ENCODE results near the gene KRT3.

Gene KRT3

GRCh38 chr12:52826611-52827498 lies 30.9 kb upstream of the KRT3 start:
- DNase-seq, result no peak

DNA sequence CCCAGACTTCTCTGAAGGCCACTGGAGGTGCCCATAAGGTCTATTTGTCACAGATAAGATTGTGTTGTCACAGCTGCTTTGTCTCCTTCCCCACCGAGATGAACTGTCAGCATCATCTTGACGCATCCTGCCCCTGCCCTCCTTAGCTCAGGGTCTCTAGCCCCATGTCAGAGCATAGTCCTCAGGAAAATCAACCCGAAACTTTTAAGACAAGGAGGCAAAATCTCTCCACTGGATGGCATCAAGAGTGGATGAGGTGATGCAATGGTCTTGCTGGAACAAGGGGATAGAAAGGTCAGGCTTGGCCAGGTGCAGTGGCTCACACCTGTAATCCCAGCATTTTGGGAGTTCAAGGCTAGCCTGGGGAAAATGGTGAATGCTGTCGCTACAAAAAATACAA lies 30.0 kb upstream of the KRT3 start:
- DNase-seq, result no peak

DNA sequence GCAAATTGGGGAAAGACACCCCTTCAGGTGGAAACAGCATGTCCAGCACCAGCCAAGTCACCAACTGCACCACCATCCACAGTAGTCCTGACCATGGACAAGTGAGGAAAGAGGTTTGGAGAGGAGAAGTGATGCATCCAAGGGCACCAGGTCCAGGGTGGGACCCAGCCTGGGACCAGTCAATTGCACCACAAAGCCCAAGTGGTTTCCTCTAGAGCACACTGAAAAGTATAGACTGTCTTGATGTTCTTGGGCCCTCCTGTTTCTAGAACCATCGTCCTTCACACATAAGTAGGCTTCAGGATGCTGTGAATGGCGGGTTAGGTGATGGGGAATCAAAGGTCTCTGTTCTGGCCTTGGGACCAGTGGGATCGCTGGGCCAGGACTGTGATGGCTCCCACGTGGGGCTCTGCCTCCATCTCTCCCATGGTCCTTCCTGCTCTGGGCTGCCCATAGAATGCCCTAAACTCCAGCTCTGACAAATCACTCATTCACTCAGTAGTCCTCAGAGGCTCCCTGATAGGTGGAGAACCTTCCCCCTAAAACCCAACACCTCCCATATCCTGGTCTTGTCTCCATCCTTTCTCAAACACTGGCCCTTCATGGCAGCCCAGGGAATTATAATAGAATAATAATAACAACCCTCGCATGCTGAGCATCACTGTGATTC lies 29.0 kb upstream of the KRT3 start:
- DNase-seq, result no peak

GRCh38 chr12:52823761-52824450 lies 28.0 kb upstream of the KRT3 start:
- DNase-seq, result no peak

DNA sequence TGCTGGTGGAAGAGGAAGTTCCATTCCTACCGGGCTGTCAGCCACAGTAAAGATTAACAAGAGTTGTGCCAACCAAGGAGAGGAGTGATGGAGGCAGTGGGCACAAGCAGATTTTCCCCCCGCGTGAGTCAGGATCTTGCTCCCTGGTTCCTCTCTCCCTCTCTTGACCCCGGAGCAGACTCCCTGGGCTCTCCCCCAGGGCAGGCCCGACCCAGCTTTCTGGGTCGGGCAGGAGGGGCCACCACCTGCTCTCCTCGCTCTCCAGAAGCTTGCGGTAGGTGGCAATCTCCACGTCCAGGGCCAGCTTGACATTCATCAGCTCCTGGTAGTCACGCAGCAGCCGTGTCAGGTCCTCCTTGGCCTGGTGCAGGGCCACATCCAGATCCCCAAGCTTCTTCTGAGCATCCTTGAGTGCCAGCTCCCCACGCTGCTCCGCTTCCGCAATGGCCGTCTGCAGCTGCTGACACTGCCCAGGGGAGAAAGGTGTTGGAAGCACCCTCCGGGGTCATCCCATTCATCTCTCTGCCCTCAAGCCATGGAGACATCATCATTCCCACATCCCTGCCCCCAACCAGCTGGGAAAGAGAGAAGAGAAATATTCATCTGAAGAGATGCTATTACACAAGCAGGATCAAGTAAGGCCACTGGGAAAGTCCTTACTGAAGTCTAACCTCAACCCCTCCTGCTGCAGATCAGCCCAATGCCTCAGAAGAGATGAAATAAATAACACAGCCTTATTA lies 27.0 kb upstream of the KRT3 start:
- no peak for DNase-seq

DNA sequence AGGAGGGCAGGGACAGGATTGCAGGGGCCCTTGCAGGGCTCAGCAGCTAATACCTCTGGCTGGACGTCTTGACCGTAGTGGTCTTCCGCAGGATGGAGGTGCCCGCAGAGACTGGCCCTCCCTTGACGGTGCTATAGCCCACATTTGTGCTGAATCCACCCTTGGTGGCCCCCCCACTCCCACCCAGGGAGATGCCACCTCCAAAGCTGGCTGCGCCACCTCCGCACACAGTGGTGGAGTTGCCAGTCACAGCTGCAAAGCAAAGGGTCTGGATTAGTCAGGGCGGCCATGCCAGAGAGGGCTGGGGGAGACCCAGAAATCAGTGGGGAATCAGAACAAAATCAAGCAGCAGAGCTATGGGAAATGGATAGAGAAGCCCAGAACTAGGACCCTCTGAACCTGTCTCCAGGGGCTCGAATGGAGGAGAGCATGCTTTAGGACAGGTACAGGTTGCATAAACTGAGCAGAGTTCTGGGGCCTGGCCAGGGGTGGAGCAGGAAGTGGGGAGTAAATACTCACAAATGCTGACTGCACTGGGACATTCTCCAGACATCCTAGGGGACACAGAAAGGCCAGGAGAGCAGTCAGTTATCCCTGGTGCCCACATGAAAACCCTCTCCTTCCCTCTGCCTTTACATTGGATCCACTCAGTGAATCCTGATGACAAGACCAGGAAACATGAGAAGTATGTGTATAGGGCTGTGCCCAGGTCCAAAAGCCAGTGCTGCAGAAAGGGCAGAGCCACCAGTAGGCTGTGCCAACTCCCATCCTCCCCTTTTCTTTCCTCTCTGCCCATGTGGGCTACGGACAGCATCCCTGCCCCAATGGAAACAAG lies 26.1 kb upstream of the KRT3 start:
- DNase-seq, result no peak

DNA sequence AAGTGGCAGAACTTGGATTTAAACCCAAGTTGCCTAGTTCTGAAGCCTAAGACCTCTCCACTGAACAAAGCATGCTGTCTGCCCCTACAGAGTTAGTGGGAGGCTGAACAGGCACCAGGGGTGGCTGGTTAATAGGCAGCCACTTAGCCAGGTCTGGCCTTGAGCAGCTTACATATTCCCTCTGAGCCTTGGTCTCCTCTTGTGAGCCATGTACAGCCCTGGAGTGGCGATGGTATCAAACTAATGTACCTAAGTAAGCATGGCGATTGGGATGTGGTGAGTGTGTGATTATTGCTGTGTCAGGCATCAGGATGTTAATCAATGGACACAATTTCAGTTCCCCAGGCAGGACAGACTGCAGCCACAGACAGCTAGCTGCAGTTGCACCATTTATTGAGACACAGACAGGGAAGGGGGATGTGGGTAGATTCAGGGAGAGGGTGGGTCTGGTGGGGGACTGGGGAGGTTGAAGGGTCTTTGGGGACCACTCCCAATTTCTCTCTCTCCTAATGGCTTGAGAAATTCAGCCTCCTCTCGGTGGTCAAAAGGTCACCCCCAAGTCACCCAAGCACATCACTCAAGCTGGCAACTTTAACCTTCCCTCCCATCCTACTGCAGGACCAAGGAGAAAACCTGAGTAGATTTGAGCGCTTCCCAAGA lies 25.3 kb upstream of the KRT3 start:
- no peak for DNase-seq

DNA sequence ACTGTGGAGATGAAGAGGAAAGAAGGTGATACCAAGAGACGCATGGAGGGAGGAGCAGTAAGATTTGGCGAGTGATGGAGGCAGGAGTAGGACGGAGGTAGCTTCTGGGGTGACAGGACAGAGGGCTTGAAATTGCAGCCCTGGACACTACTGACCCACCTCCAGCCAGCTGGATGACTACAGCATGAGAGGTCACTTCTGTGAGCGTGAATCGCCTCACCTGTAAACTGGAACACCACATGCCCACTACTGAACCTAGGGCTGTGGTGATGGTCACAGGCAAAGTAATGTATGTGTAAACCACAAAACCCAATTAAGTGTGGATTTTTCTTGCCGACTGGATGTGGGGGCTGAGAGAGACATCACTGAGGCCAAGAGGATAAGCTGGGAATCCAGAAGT lies 24.6 kb upstream of the KRT3 start:
- DNase-seq, result no peak

GRCh38 chr12:52819731-52820510 lies 24.0 kb upstream of the KRT3 start:
- DNase-seq, result no peak

DNA sequence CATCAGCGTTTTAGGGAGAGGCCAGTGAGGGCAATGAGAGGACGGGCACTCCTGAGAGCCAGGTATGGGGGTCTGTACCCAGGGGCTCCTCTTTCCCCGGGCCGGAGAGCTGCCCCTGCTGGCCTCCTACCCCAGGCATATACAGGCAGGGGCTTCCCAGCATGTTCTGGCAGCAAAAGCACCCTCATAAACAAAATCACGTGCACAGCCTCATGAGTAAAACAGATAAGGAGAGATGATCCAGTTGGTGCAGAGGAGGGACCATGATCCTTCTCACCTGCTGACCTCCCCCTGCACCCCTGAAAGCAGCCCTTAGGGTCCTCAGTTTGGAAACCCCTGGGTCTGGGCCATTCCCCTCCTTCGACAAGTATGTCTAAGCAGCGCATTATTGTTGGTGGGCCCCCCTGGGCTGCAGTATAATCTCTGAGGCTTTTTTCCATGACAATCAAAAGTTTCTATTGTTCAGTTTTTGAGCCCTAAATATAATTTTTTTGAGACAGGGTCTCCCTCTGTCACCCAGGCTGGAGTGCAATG lies 23.0 kb upstream of the KRT3 start:
- no peak for DNase-seq

- DNase-seq, result no peak
These were observed 22.5 kb upstream of the KRT3 start for GRCh38 chr12:52818388-52818787.

DNA sequence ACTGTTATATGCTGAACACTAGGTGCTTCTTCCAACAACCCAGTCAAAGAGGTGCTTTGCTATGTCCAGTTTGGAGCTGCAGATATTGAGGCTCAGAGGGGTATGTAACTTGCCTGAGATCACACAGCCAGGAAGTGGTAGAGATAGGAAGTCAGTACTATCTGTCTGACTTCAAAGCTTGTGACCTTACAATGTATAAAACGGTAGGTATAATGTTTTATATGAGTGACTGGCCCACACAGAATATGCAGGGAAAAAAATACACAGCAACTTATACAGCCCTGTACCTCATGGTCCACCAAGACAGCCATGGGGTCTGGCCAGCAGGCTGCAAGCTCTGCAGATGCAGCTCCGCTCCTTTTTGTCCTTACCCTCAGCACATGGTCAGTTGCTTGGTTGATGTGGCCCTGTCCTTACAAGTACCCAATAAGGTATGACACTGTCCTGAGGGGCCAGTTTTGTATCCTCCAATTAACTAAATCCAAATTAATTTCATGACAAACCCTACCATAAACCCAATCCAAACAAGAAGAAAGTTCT lies 21.9 kb upstream of the KRT3 start:
- DNase-seq, result no peak

DNA sequence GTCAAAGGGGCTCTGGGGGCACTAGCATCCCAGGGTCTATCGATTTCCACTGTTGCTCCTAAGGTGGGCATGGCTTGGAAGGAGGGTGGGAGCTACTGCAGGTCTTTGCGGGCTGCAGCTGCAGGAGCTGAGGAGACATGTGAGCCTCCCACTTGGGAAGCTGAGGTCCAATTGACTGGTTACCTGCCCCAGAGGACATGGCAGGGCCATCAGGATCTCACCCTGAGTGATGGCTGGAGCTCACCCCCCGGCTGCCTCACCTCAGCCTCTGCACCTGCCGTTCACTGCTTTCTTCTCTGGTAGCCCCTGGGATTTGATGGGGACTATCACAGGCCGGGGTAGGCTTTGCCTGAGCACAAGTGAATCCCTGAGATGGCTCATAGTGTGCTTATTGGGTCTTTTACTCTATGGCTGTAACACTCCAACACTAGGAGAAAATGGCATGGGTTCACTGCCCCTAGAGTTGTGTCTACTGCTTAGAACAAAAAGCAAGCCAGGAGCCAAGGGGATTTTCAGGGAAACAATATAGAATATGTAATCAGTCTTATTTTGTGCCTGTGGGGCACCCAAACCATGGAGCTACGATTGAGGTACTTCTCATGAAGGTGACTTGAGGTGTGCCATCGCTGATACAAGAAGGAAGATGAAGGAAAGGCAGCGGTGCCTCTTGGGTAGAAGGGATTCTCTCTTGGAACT lies 21.2 kb upstream of the KRT3 start:
- DNase-seq, result no peak

- no peak for DNase-seq
These were observed 20.0 kb upstream of the KRT3 start for GRCh38 chr12:52815676-52816588.

DNA sequence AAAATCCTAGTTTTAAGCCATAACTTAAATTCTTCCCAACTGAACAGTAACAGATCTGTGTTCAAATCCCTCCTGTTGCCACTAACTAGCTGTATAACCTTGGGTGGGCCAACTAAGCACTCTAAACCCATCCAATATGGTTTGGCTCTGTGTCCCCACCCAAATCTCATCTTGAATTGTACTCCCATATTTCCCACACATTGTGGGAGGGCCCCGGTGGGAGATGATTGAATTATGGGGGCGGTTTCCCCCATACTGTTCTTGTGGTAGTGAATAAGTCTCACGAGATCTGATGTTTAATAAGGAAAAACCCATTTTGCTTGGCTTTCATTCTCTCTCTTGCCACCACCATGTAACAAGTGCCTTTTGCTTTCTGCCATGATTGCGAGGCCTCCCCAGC lies 19.2 kb upstream of the KRT3 start:
- no peak for DNase-seq

- no peak for DNase-seq
These were observed 18.8 kb upstream of the KRT3 start for GRCh38 chr12:52814710-52815155.

GRCh38 chr12:52813885-52814709 lies 18.2 kb upstream of the KRT3 start, which contains the start of gene KRT4:
TSS of gene KRT4 (minus strand) at chr12:52814116. CDS start at chr12:52814058, 58 bp downstream.
- DNase-seq, result no peak
